MV-4-11 (cell line): ENCODE measurements around the gene ZNF597.
A peak's percentile ranks its signal among the peaks of the same experiment; 100 is the strongest.
"Not testable (repeated sequence)": the region's sequence is repeated elsewhere in the genome, so short reads cannot be mapped to it uniquely, and the experiment has no call there.

Experiments used
- DNase-seq: peaks from one replicate; lab custom pipeline; 2025; lab: John Stamatoyannopoulos, UW

The ZNF597 gene

DNA sequence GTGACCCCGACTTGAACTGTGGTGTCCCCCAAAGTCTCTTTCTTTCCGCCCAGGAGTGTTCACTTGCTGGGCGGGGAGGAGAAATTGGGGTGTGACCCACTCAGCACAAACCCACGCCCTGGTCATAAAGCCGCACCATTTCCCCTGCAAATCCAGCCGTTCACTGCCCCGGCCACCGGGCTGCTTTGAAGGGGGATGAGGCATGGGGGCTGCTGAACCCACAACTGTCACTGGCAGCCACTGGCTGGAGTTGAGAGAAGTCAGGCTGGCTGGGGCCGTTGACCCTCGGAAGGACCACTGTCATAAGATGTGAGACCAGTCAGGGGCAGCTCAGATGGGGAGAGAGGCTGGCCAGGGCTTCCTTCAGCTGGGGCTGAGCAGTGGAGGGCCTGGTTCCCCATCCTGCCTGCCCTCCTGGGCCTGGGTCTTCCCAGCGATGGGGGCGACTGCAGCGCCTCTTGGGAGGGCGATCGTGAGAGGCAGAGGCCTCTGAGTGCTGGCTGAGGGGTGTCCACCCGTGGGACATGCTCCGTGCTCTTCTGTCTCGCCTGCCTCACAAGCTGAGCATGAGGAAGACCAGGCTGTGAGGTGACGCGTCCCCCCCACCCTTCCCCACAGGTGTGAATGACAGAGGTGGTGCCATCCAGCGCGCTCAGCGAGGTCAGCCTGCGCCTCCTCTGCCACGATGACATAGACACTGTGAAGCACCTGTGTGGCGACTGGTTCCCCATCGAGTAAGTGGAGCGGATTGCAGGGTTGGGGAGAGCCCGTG, 32.5 kb upstream of the ZNF597 start:
- DNase-seq = no peak

DNA sequence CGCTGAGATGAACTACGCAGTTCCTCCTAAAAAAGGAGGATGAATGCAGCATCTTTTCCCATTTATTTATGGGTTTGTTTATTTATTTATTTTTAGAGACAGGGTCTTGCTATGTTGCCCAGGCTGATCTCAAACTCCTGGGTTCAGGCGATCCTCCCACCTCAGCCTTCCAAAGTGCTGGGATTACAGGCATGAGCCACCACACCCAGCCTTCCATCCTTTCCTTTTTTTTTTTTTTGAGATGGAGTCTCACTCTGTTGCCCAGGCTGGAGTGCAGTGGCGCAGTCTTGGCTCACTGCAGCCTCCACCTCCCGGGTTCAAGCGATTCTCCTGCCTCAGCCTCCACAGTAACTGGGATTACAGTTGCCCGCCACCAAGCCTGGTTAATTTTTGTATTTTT, 31.6 kb upstream of the ZNF597 start:
- DNase-seq = not testable (repeated sequence)

DNA sequence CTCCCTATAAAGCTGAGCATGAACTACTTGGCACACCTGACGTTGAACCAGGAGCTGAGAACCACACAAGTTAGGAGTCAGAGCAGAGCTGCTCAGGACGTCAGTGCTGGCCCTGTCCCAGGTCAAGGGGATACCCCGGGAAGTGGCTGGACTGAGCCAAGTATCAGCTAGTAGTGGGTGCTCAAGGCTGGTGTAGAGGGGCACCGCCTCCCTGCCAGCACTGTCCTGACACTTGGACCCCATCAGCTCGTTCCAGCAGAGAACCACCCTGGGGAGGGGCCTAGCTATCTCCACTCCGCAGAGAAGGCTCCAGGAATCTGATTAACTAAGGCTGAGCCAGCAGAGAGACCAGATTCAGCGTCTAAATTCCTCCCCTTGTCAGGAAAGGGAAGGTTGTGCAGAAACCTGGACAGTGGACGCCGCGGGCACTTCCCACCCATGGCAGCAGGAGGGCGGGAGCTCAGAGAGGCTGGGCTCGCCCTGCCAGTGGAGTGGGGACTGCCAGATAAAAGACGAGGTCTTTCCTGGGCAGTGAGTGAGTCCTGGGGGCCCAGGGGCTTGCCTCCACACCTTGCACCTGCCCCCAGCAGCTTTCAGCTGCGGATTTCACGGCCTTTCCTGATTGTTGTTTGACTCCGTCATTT, 31.0 kb upstream of the ZNF597 start:
- no peak for DNase-seq

DNA sequence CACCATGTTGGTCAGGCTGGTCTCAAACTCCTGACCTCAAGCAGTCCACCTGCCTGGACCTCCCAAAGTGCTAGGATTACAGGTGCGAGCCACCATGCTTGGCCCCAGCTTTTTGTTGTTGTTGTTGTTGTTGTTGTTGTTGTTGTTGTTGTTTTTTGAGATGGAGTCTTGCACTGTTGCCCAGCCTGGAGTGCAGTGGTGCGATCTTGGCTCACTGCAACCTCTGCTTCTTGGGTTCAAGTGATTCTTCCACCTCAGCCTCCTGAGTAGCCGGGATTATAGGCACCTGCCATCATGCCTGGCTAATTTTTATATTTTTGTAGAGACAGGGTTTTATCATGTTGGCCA, 30.3 kb upstream of the ZNF597 start:
- DNase-seq = not testable (repeated sequence)

DNA sequence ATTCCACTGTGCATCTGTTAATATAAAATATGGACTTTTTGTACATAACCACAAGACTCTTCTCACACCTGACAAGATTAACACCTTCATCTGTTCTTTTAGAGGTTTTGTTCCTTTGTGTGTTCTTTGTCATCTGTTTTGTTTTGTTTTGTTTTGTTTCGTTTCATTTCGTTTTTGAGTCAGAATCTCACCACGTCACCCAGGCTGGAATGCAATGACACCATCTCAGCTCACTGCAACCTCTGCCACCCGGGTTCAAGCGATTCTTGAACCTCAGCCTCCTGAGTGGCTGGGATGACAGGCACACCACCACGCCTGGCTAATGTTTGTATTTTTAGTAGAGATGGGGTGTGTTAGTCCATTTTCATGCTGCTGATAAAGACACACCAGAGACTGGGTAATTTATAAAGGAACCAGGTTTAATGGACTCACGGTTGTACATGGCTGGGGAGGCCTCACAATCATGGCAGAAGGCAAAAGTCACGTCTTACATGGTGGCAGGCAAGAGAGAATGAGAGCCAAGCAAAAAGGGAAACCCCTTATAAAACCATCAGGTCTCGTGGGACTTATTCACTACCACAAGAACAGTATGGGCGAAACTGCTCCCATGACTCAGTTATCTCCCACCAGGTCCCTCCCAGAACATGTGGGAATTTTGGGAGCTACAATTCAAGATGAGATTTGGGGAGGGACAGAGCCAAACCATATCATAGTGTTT, 29.7 kb upstream of the ZNF597 start:
- no peak for DNase-seq

DNA sequence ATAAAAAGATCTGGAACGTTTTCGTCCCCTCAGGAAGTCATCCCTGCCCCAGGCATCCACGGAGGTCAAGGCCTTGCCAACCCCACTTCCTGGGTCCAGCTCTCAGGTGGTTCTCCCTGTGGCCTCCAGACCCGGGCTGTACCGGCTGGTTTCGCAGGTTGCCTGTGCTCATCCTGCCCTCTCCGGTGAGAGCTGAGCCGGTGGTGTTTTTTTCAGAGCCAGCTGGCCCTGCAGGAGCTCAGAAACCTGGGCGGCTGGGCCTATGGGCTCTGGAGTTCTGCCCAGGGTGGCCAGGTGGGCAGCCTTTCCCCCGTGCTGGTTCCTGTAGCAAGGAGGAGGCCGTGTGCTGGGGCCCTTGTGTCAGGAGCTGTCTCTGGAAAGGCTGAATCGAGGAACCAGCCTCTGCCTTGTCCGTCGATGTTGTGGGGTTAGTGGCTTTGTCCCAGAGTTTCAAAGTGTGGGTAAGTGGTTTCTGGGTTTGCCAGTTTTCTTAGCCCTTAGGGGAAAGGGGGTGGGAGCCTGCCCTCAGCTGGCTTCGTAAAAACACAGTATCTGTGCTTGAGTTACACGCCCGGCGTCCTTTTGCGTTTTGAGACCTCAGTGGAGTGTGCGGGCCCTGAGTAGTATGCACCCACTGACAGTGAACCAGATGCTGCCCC, 28.3 kb upstream of the ZNF597 start:
- DNase-seq = no peak

DNA sequence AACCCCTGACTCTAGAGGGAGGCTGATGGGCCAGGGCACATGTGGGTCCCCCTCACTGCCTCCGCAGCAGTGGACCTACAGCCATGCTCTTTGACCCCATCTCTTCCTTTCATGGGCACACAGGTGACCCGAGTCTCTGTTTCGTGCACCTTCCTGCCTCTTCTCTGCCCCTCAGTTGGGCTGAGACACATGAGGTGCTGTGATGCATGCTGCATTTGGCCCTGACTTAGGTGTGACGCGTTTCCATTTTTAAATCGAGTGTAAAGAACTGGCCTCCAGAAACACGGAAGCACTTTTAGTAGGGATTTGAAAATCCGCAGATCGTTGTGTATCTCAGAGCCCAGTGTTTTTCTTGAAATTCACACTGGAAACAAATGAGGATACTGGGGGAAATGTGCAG, 27.4 kb upstream of the ZNF597 start:
- no peak for DNase-seq

DNA sequence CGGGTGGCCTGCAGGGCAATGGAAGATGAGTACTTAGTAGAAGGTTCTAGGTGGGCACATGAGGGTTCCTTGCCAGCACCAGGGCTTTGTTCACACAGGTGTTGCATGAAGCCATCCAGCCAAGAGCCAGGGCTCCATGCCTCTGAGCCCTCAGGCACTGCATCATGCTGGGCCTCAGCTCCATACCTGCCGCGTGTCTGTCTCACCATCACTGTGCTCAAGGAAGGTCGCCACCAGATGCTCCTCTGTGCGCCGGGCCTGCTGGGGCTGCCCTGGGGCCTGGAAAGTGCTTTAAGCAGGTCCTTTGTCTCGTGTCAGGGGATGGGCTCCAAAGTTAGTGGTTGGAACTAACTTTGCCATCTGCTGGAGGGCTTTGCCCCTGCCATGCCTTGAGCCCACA, 26.4 kb upstream of the ZNF597 start:
- DNase-seq = no peak

DNA sequence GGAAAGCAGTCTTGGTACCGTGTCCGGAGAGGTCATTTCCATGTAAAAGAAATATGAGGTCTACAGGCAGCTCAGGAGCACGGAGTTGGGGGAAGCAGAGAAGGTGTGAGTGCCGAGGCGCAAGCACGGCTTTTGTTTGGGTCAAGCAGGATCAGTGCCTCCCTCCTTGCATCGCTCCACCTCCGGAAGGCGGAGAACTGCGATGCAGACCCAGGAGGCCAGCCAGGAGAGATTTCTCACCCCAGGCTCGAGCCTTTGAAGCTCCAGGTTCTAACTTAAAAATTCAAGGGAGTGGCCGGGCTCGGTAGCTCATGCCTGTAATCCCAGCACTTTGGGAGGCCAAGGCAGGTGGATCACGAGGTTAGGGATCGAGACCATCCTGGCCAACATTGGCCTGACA, 25.2 kb upstream of the ZNF597 start:
- DNase-seq = no peak

DNA sequence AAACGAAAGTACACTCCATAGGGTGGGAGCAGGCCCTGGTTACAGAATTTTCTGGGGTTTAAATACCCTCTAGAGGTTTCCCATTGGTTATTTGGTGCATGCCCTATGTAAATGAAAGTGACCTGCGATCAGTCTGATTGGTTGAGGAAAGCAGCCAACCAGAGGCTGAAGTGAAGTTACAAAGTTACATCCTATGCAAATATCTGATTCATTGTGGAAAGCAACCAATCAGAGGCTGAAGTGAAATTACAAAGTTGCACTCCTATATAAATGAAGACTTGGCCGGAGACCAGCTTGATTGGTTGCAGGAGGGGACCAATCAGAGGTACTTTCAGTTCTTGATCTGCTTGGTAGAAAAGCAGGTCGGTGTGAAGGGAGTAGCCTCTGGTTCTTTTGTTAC, 24.6 kb upstream of the ZNF597 start:
- DNase-seq = peak; percentile 70

DNA sequence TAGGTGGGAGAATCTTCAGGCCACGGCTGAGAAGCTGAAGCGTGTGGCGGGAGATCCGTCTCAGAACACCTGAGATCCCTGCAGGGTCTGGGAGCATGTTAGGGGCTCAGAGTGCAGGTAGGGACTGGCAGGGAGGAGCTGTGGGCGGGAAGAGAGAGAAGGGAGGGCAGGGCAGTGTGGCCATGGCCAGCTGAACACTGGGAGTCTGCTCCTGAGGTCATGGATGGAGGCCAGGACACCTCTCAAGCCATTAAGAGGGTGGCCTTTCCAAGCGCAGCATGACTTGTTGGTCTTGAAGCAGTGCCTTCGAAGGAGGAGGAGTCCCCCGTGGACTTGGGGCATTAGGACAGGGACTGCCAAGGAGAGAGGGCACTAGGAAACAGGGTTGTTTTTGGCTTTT, 23.9 kb upstream of the ZNF597 start:
- DNase-seq = no peak

DNA sequence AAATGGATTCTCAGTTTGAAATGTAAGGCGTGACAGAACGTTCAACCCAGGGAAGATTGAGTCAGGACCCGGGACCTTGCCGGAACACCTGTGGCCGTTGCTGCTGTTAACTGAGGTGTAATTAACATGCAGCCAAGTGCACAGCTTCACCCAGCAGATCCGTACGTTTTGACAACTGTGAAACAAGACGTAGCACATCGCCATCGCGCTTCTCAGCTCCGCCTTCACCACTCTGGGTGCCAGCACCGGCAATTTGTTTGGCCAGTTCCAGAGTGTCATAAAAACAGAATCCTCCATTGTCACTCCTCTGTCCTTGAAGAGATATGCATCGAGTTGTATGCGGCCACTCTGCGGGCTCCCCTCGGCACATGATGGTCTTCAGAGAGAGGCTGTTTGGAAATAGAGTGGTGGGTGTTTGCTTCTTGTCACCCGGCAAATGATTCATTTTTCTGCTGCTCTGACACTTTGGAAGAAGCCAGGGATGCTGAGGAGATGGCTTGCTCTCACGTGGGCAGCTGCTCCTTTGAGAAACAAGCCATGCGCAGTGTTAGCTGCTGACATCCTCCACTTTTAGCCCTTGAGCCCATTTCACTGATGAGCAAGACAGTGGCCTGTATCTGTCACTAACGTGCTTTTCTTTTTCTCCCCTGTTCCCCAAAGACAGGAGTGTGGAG, 22.7 kb upstream of the ZNF597 start:
- no peak for DNase-seq

DNA sequence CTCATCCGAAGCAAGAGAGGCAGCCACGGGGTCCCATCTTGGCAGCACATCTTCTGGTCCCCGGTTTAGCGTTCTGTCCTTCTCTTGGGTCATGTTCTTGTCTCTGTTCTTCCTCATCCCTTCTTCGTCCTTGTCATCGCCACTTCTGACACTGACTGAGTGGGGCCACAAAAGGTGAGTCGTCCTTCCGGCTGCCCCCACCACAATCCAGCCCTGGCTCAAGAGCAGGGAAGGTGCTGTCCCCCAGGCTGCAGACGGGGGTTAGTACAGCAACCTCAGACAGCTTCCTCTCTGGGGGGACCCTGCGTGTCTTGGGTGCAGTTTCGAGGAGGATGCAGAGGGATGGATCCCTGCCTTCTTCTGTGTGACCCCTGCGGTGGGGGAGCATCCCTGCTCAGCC, 22.0 kb upstream of the ZNF597 start:
- DNase-seq = no peak

DNA sequence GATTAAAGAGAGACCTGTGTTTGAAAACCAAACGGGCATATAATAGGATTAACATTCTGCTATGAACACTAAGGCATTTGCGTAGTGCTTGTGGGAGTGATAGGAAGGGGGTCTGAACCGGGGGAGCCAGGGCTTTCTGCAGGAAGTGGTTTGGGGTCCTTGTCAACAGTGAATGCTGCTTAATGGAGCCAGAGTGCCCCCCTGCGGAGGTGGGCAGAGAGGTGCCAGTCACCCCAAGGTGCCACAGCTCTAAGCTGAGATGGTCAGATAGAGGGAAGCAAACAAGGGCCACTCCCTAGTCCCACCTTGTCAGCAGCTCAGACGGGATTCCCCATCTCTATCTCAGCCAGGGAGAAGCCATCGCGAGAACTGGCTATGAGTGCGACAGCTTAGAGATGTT, 17.8 kb upstream of the ZNF597 start:
- no peak for DNase-seq

DNA sequence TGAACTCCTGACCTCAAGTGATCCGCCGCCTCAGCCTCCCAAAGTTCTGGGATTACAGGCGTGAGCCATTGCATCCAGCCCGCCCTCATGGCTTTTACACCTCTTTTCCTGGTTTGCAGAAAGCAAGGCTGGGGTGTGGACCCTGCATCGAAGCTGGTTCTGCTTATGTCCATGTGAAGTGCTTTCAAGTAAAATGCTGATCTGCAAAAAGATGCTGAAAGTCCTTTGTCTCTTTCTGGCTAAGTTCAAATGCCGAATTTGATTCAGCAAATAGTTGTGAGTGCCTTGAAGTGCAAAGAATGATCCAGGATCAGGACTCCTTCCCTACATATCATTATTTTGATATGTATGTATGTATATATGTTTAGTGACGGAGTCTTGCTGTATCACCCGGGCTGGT, 17.3 kb upstream of the ZNF597 start:
- DNase-seq = no peak

DNA sequence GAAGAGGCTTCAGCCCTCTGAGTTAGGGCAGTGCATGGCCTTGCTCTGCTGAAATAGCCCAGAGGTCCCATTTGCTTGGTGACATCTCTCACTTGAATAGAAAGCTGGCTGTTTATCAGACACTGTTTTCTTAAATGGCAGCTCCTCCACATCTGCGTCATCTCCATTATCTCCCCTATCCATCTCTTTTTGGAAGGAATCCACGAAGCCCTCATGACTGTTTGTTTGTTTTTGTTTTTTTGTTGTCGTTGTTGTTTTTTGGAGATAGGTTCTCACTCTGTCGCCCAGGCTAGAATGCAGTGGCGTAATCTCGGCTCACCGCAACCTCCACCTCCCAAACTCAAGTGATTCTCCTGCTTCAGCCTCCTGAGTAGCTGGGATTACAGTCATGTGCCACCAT, 16.8 kb upstream of the ZNF597 start:
- no peak for DNase-seq

DNA sequence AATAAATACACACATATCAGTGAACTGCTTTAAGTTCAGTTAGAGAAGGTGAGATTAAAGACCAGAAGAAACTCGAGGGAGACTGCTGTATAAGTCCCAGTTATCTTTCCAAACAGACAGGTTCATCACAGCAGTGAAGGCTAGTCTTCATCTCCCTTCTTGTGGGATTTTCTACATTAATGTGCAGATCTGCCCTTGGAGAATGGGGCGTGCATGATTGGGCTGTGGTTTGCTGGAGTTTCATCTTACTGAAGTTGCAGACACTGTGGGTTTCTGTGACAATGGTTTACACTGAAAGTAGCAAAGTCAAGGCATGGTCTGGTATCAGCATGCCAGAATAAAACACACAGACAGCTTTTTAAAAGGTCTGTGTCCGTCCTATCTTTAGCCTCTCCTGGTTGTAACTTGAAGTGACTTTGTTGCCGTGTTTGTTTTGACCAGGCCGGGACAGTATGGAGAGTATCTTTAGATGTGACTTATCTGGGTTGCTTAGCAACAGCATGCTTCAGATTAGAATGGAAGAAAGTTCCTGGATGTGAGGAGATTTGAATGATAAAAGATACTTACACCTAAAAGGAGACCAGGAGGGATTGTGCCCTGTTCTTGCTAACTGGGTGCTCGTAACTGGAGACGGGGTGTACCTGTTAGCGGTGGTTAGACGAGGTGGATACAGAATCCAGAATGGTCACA, 16.2 kb upstream of the ZNF597 start:
- DNase-seq = no peak

DNA sequence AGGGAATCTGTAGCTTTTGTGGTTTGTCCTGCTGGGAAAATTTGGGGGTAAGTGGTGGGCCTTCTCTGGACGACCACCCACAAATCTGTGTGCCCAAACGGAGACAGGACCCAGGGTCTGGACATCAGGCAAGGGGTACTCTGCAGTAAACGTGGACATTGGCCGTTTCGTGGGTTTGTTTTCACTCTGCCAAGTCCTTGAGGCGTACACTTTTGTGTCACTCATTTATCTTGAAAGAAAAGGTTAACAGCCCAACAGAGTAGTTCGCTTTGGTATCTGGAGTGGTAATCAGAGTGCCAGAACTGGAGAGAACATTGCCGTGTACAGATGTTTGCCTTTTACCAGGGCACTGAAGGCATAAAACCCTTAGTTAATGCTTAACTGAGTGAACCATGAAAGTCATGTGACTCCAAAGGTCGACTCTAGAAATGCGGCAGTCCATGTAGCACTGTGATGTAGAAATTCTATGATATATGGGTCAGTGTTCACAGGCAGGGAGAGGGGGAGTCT, 15.6 kb upstream of the ZNF597 start:
- DNase-seq = peak; percentile 31

DNA sequence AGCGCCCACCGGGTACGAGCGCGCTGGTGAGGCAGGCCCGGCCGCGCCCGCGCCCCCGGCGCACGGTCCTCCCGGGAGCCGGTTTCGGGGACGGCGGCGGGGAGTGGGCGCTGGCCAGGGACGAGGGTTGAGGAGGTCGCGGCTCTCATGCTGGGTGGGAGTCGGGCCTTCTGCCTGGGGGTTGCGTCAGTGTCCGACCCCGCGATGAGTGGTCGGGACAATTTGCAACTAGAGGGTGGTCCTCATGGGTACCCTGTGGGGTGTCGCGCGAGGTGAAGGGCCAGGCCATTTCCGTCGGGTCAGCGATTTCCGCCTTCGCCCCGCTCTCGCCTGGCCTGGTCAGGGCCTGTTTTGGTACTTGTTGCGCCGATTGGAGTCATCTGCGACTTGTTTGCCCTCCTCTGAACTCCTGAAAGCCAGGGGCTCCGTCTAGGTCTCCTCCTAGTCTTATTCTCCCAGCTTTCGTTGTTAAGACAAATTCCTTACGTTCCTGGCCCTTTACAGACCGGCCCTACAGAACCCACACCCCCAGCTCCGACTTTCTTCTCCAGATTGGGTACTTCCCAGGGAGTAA, 15.1 kb upstream of the ZNF597 start:
- DNase-seq = no peak

DNA sequence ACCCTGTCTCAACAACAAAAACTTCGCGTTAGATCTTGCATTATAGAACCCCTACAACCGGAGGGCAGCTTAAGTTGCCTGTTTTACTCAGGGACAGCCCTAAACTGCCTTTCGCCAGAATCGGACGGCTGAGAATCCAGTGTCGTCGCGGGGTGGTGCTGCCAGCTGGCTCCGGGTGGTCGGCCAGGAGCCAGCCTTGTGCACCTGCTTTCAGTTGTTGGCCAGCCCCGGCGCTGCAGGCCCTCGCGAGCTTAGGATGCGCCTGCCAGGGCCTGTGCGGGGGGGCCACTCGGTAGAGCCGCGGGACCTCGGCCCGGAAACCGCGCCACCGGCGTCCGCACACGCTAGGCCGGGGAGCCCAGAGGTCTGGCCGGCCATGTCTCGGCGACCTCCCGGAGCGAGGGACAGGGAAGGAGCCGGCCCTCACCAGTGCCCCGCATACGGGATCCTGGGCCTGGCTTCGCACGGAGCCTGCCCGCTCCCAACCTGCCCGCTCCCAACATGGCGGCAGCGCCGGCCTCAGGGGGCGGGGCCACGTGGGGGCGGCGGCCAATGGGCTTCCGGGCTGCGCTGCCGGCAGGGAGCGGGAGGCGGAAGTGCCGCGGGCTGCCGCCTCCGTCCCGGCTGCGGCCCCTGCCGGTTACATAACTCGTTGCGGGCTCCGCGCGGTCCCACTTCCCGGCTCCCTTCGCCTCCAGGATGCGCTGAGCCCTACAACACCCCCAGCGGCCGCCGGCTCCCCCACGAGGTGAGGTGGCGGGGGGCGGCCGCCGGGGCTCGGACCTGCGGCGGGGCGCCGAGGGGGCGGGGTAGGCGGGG, 14.3 kb upstream of the ZNF597 start:
- peak; percentile 82 for DNase-seq
